H9 (cell line): ENCODE data around the gene PDE7B. TPM values are rescaled to one million over a fixed set of nuclear protein-coding genes. Genes with fewer than 3 reads are reported as not detected.

Experiments
- DNase-seq: peaks from one replicate; pipeline ENCODE4 v3.0.0-alpha.2; 2017
- H2AFZ ChIP-seq: one replicate; pipeline ENCODE4 v1.6.1; 2013; ENCODE audit warnings: mild to moderate bottlenecking, low read length, control low read depth, moderate library complexity
- H2AK5ac ChIP-seq: 2 replicates; pipeline ENCODE4 v1.6.1; 2013; ENCODE audit warnings: low read length, control low read depth, mixed read lengths; ENCODE audit not compliant: insufficient read length
- H2BK120ac ChIP-seq: one replicate; pipeline ENCODE4 v1.6.1; 2013; ENCODE audit warnings: low read depth, mild to moderate bottlenecking, low read length, control low read depth, inconsistent platforms; ENCODE audit not compliant: poor library complexity, severe bottlenecking
- H2BK12ac ChIP-seq: 2 replicates; pipeline ENCODE4 v1.6.1; 2013; ENCODE audit warnings: low read length, control low read depth, mixed read lengths, low read depth; ENCODE audit not compliant: insufficient read length
- H2BK15ac ChIP-seq: 2 replicates; pipeline ENCODE4 v1.6.1; 2013; ENCODE audit warnings: low read depth, low read length, control low read depth
- H2BK20ac ChIP-seq: one replicate; pipeline ENCODE4 v1.6.1; 2013; ENCODE audit warnings: low read depth, mild to moderate bottlenecking, low read length, control low read depth, inconsistent platforms; ENCODE audit not compliant: poor library complexity, severe bottlenecking
- H2BK5ac ChIP-seq: 2 replicates; pipeline ENCODE4 v1.6.1; 2013; ENCODE audit warnings: low read length, control low read depth, mixed read lengths; ENCODE audit not compliant: insufficient read length
- H3K14ac ChIP-seq: 2 replicates; pipeline ENCODE4 v1.6.1; 2013; ENCODE audit warnings: low read length, control low read depth; ENCODE audit not compliant: insufficient read depth
- H3K18ac ChIP-seq: 2 replicates; pipeline ENCODE4 v1.6.1; 2013; ENCODE audit warnings: low read depth, mild to moderate bottlenecking, mixed read lengths, low read length, control low read depth; ENCODE audit not compliant: insufficient read length
- H3K23ac ChIP-seq: 2 replicates; pipeline ENCODE4 v1.6.1; 2013; ENCODE audit warnings: low read length, control low read depth, mixed read lengths, low read depth; ENCODE audit not compliant: insufficient read length
- H3K23me2 ChIP-seq: 2 replicates; pipeline ENCODE4 v1.6.1; 2013; ENCODE audit warnings: low read depth, mild to moderate bottlenecking, mixed read lengths, low read length, control low read depth; ENCODE audit not compliant: insufficient read length, poor library complexity, severe bottlenecking
- H3K27ac ChIP-seq: 2 replicates; pipeline ENCODE4 v1.5.1; 2013; ENCODE audit warnings: low read length, control low read depth, mixed read lengths, low read depth; ENCODE audit not compliant: insufficient read length
- H3K27me3 ChIP-seq: 2 replicates; pipeline ENCODE4 v1.6.1; 2013; ENCODE audit warnings: low read length, control low read depth, inconsistent platforms; ENCODE audit not compliant: insufficient read depth
- H3K4ac ChIP-seq: 2 replicates; pipeline ENCODE4 v1.6.1; 2013; ENCODE audit warnings: low read depth, mild to moderate bottlenecking, control low read depth, inconsistent platforms, low read length, moderate library complexity
- H3K4me1 ChIP-seq: 2 replicates; pipeline ENCODE4 v1.6.1; 2013; ENCODE audit warnings: low read length, control low read depth, inconsistent platforms; ENCODE audit not compliant: insufficient read depth
- H3K4me2 ChIP-seq: 2 replicates; pipeline ENCODE4 v1.6.1; 2013; ENCODE audit warnings: low read length, control low read depth, mixed read lengths; ENCODE audit not compliant: insufficient read length, insufficient read depth
- H3K56ac ChIP-seq: 2 replicates; pipeline ENCODE4 v1.6.1; 2013; ENCODE audit warnings: low read depth, mild to moderate bottlenecking, mixed read lengths, low read length, control low read depth; ENCODE audit not compliant: insufficient read length
- H3K79me1 ChIP-seq: 2 replicates; pipeline ENCODE4 v1.6.1; 2013; ENCODE audit warnings: low read depth, mild to moderate bottlenecking, moderate library complexity, low read length, control low read depth, inconsistent platforms; ENCODE audit not compliant: insufficient read depth, poor library complexity, severe bottlenecking
- H3K79me2 ChIP-seq: 2 replicates; pipeline ENCODE4 v1.6.1; 2013; ENCODE audit warnings: low read length, control low read depth, inconsistent platforms; ENCODE audit not compliant: insufficient read depth
- H3K9ac ChIP-seq: 2 replicates; pipeline ENCODE4 v1.6.1; 2013; ENCODE audit warnings: low read length, control low read depth, mixed read lengths; ENCODE audit not compliant: insufficient read length; ENCODE audit errors: extremely low read depth
- H3K9me3 ChIP-seq: one replicate; pipeline ENCODE4 v1.6.1; 2013; ENCODE audit warnings: low read depth, low read length, inconsistent platforms; ENCODE audit not compliant: control insufficient read depth
- H3T11ph ChIP-seq: one replicate; pipeline ENCODE4 v1.6.1; 2013; ENCODE audit warnings: mild to moderate bottlenecking, low read length, control low read depth, inconsistent platforms
- H4K20me1 ChIP-seq: one replicate; pipeline ENCODE4 v1.6.1; 2013; ENCODE audit not compliant: control insufficient read depth, insufficient read length, insufficient read depth
- H4K5ac ChIP-seq: 2 replicates; pipeline ENCODE4 v1.6.1; 2013; ENCODE audit warnings: low read depth, mild to moderate bottlenecking, mixed read lengths, low read length, control low read depth; ENCODE audit not compliant: insufficient read length
- H4K8ac ChIP-seq: replicated peaks from 2 replicates; pipeline ENCODE4 v1.6.1; 2013; ENCODE audit warnings: low read length, control low read depth, mixed read lengths, low read depth; ENCODE audit not compliant: insufficient read length
- H4K91ac ChIP-seq: 2 replicates; pipeline ENCODE4 v1.6.1; 2013; ENCODE audit warnings: low read depth, mild to moderate bottlenecking, moderate library complexity, mixed read lengths, low read length, control low read depth; ENCODE audit not compliant: insufficient read length
- H3K27ac Mint-ChIP-seq, 3 experiments: 2 replicates in 2 of 3; 3 replicates in 1 of 3; pipeline ENCODE4 v1.8.0; 2020 to 2021; ENCODE audit warnings: mixed read lengths in 3 of 3, mild to moderate bottlenecking in 1 of 3, moderate library complexity in 1 of 3
- H3K27me3 Mint-ChIP-seq: 2 replicates; pipeline ENCODE4 v1.8.0; 2021; ENCODE audit warnings: low read depth, mild to moderate bottlenecking, moderate library complexity, mixed read lengths
- H3K36me3 Mint-ChIP-seq, 3 experiments: 2 replicates in 2 of 3; 3 replicates in 1 of 3; pipeline ENCODE4 v1.8.0; 2020 to 2021; ENCODE audit warnings: low read depth in 3 of 3, mixed read lengths in 3 of 3; ENCODE audit not compliant: insufficient read depth in 1 of 3
- H3K4me1 Mint-ChIP-seq, 2 experiments: 2 replicates each; pipeline ENCODE4 v1.8.0; 2020; ENCODE audit warnings: mixed read lengths in 2 of 2
- H3K4me3 Mint-ChIP-seq, 2 experiments: 2 replicates in 1 of 2; 3 replicates in 1 of 2; pipeline ENCODE4 v1.8.0; 2020 to 2021; ENCODE audit warnings: mild to moderate bottlenecking in 2 of 2, mixed read lengths in 2 of 2, moderate library complexity in 1 of 2
- H3K9me3 Mint-ChIP-seq, 2 experiments: 2 replicates in 1 of 2; 3 replicates in 1 of 2; pipeline ENCODE4 v1.8.0; 2020; ENCODE audit warnings: mild to moderate bottlenecking in 2 of 2, mixed read lengths in 2 of 2, moderate library complexity in 1 of 2
- CTCF ChIP-seq: fragments of 200-600 bp; sonication (generic); conservative IDR thresholded peaks from 3 replicates; pipeline ENCODE4 v1.8.0; 2021; ENCODE audit warnings: antibody characterized with exemption, mild to moderate bottlenecking
- WGBS: extraction: QIAGEN DNeasy Blood & Tissue Kit; methylation state at CpG from one replicate; pipeline ENCODE4 v1.1.7; 2013; ENCODE audit warnings: missing lambda C conversion rate, low lambda C conversion rate, mixed read lengths; ENCODE audit not compliant: insufficient read length; ENCODE audit errors: extremely low coverage; 5-methylcytosine and 5-hydroxymethylcytosine counted together
- total RNA-seq: library from RNA; stranded (reverse); gene quantifications from 2 replicates; pipeline ENCODE4 v1.2.1, GENCODE V29; 2021

PDE7B gene
- total RNA-seq, 1 experiment from 2014 or later, result not detected

GRCh38 chr6:135817035-135817434 lies 34.5 kb upstream of the PDE7B start:
- no peaks in the 10 kb centered on the region for H3K27me3 ChIP-seq
- no peak overlapping the region for H2AFZ ChIP-seq
- H3K14ac ChIP-seq, result no peak overlapping the region
- no peak overlapping the region for H2BK20ac ChIP-seq
- no peak overlapping the region for H3K4me2 ChIP-seq
- Mint-ChIP-seq H3K27me3 (no peaks in the 10 kb centered on the region), H3K36me3 (no peaks in the 10 kb centered on the region; a peak in 1 of 7 replicates), H3K27ac (no peak overlapping the region), H3K4me1 (peaks cover 25 to 32% of the 10 kb centered on the region in 2 experiments), H3K9me3 (peaks cover 0 to 3% of the 10 kb centered on the region in 2 experiments; a peak in 2 of 5 replicates), H3K4me3 (no peak overlapping the region)
- no peak overlapping the region for H4K91ac ChIP-seq
- H4K8ac ChIP-seq, result no peak overlapping the region
- H2AK5ac ChIP-seq, result no peak overlapping the region
- H2BK5ac ChIP-seq, result no peak overlapping the region
- no peak overlapping the region for H3K27ac ChIP-seq
- H4K5ac ChIP-seq, result no peak overlapping the region
- no CpG with 5 or more reads among the region's 2 CpGs for WGBS
- H3K23me2 ChIP-seq, result no peaks in the 10 kb centered on the region
- H3K18ac ChIP-seq, result no peak overlapping the region
- DNase-seq, result no peak
- no peak overlapping the region for H3K4ac ChIP-seq
- H3K9ac ChIP-seq, result no peak overlapping the region
- no peak overlapping the region for H2BK12ac ChIP-seq
- no peak overlapping the region for H3K56ac ChIP-seq
- no peak for TF ChIP-seq CTCF
- H3K23ac ChIP-seq, result no peak overlapping the region
- no peak overlapping the region for H2BK15ac ChIP-seq
- no peaks in the 10 kb centered on the region; the same call in 1 of the 2 replicates for H3K4me1 ChIP-seq
- no peaks in the 10 kb centered on the region for H3K9me3 ChIP-seq
- H3K79me2 ChIP-seq, result no peaks in the 10 kb centered on the region
- H3T11ph ChIP-seq, result no peak overlapping the region
- H2BK120ac ChIP-seq, result no peak overlapping the region
- no peaks in the 10 kb centered on the region for H4K20me1 ChIP-seq
- H3K79me1 ChIP-seq, result no peaks in the 10 kb centered on the region
